DMS79 (cell line): ENCODE measurements around the gene MAPKAP1.
"Not testable (repeated sequence)": the region's sequence is repeated elsewhere in the genome, so short reads cannot be mapped to it uniquely, and the experiment has no call there.

Experiments
- DNase-seq: peaks from one replicate; lab custom pipeline; 2025; lab: John Stamatoyannopoulos, UW

MAPKAP1 gene

GRCh38 chr9:125603478-125604021, 103.5 kb downstream of the MAPKAP1 start:
- DNase-seq: no peak

- no peak for DNase-seq
These were observed 105.0 kb downstream of the MAPKAP1 start for GRCh38 chr9:125601961-125602360.

- no peak for DNase-seq
These were observed 106.8 kb downstream of the MAPKAP1 start for GRCh38 chr9:125600194-125600593.

GRCh38 chr9:125594223-125594610, 112.8 kb downstream of the MAPKAP1 start:
- no peak for DNase-seq

- no peak for DNase-seq
These were observed 113.3 kb downstream of the MAPKAP1 start for GRCh38 chr9:125593581-125594222.

GRCh38 chr9:125591888-125592287, 115.1 kb downstream of the MAPKAP1 start:
- no peak for DNase-seq

- no peak for DNase-seq
These were observed 115.8 kb downstream of the MAPKAP1 start for GRCh38 chr9:125591245-125591644.

GRCh38 chr9:125589287-125589686, 117.7 kb downstream of the MAPKAP1 start:
- no peak for DNase-seq

GRCh38 chr9:125587819-125588460, 119.1 kb downstream of the MAPKAP1 start:
- no peak for DNase-seq

- DNase-seq: peak; percentile 89
These were observed 120.9 kb downstream of the MAPKAP1 start for GRCh38 chr9:125586172-125586511.

- DNase-seq: no peak
These were observed 121.4 kb downstream of the MAPKAP1 start for GRCh38 chr9:125585503-125586171.

- no peak for DNase-seq
These were observed 126.2 kb downstream of the MAPKAP1 start for GRCh38 chr9:125580701-125581286.

GRCh38 chr9:125579030-125579932, 127.7 kb downstream of the MAPKAP1 start:
- no peak for DNase-seq

GRCh38 chr9:125574126-125574877, 132.7 kb downstream of the MAPKAP1 start:
- DNase-seq: no peak

- DNase-seq: not testable (repeated sequence)
These were observed 134.5 kb downstream of the MAPKAP1 start for GRCh38 chr9:125572461-125572860.

- not testable (repeated sequence) for DNase-seq
These were observed 135.2 kb downstream of the MAPKAP1 start for GRCh38 chr9:125571824-125572223.

- no peak for DNase-seq
These were observed 136.8 kb downstream of the MAPKAP1 start for GRCh38 chr9:125570246-125570645.

GRCh38 chr9:125568621-125569020, 138.4 kb downstream of the MAPKAP1 start:
- no peak for DNase-seq

GRCh38 chr9:125566051-125566450, 141.0 kb downstream of the MAPKAP1 start:
- not testable (repeated sequence) for DNase-seq

GRCh38 chr9:125565126-125565525, 141.9 kb downstream of the MAPKAP1 start:
- DNase-seq: no peak

- no peak for DNase-seq
These were observed 142.4 kb downstream of the MAPKAP1 start for GRCh38 chr9:125564631-125565030.
